Measurements from ENCODE around the gene EPN1.

- no peak for TF ChIP-seq POLR2A (IDR thresholded peaks at IDR 0.05)
- no peak for TF ChIP-seq CTCF (IDR thresholded peaks at IDR 0.05)
- no peak for TF ChIP-seq POLR2AphosphoS5 (IDR thresholded peaks at IDR 0.05)
Measured at GRCh38 chr19:55658846-55659459, 16.1 kb upstream of the EPN1 start.
